CD14-positive monocyte (primary cell): Measurements from ENCODE around the gene ITGA2B. TPM values are rescaled to one million over a fixed set of nuclear protein-coding genes. Genes with fewer than 3 reads are reported as not detected.

Source experiments
- DNase-seq, 3 donors: peaks; one replicate each; pipeline ENCODE4 v3.0.0-alpha.2; 2011 to 2022
- H2AFZ ChIP-seq: 2 replicates; pipeline ENCODE4 v1.6.0; 2012; ENCODE audit warnings: mild to moderate bottlenecking, low read depth, low read length, inconsistent platforms; ENCODE audit not compliant: insufficient read depth, poor library complexity, severe bottlenecking
- H3K27ac ChIP-seq, 2 donors: 1 replicate in 1 of 2; 2 replicates in 1 of 2; pipeline ENCODE4 v1.5.1; 2012 to 2013; ENCODE audit warnings: low read length in 2 of 2, control low read depth in 1 of 2, inconsistent platforms in 1 of 2, low read depth in 1 of 2, mild to moderate bottlenecking in 1 of 2
- H3K27me3 ChIP-seq, 2 donors: one replicate each; pipeline versions ENCODE4 v1.6.0 to v1.6.1; 2011 to 2013; ENCODE audit warnings: low read length in 2 of 2; ENCODE audit not compliant: control insufficient read depth in 2 of 2, insufficient read depth in 2 of 2
- H3K36me3 ChIP-seq, 2 donors: replicated peaks in 1 of 2; 1 replicate in 1 of 2; 2 replicates in 1 of 2; pipeline versions ENCODE4 v1.5.1 to v1.6.1; 2012 to 2013; ENCODE audit warnings: low read length in 2 of 2, control low read depth in 1 of 2, inconsistent platforms in 1 of 2, mild to moderate bottlenecking in 1 of 2; ENCODE audit not compliant: insufficient read depth in 2 of 2, control insufficient read depth in 1 of 2
- H3K4me1 ChIP-seq, 2 donors: 1 replicate in 1 of 2; 2 replicates in 1 of 2; pipeline versions ENCODE4 v1.5.1 to v1.6.1; 2012 to 2013; ENCODE audit warnings: low read length in 2 of 2, control low read depth in 1 of 2, inconsistent platforms in 1 of 2, mild to moderate bottlenecking in 1 of 2, moderate library complexity in 1 of 2; ENCODE audit not compliant: insufficient read depth in 2 of 2, control insufficient read depth in 1 of 2
- H3K4me2 ChIP-seq: replicated peaks from 2 replicates; pipeline ENCODE3; 2012; ENCODE audit warnings: low read length, moderate library complexity, mild to moderate bottlenecking; ENCODE audit not compliant: poor library complexity, severe bottlenecking; ENCODE audit errors: extremely low read depth
- H3K4me3 ChIP-seq, 3 experiments: fragments of 200-600 bp in 1 of 3; sonication (generic) in 1 of 3; replicated peaks in 1 of 3; 1 replicate in 2 of 3; 2 replicates in 1 of 3; pipeline ENCODE4 v1.5.1; 2011 to 2013; ENCODE audit warnings: low read length in 3 of 3, mild to moderate bottlenecking in 3 of 3, control low read depth in 2 of 3, low read depth in 2 of 3, inconsistent platforms in 1 of 3, moderate library complexity in 1 of 3
- H3K79me2 ChIP-seq: 2 replicates; pipeline ENCODE4 v1.6.0; 2012; ENCODE audit warnings: mild to moderate bottlenecking, control low read depth, inconsistent platforms, low read length, moderate library complexity; ENCODE audit not compliant: insufficient read depth
- H3K9ac ChIP-seq: 2 replicates; pipeline ENCODE4 v1.6.0; 2017; ENCODE audit warnings: low read length, mild to moderate bottlenecking; ENCODE audit not compliant: insufficient read depth, poor library complexity, severe bottlenecking
- H3K9me3 ChIP-seq, 2 donors: replicated peaks in 1 of 2; 1 replicate in 1 of 2; 2 replicates in 1 of 2; pipeline versions ENCODE4 v1.5.1 to v1.6.1; 2012 to 2013; ENCODE audit warnings: low read length in 2 of 2, control low read depth in 1 of 2; ENCODE audit not compliant: control insufficient read depth in 1 of 2, insufficient read depth in 1 of 2
- H4K20me1 ChIP-seq: 2 replicates; pipeline ENCODE4 v1.6.0; 2012; ENCODE audit warnings: mild to moderate bottlenecking, low read length, control low read depth, moderate library complexity; ENCODE audit not compliant: insufficient read depth
- H3K27ac Mint-ChIP-seq, 7 donors: one replicate each; pipeline ENCODE4 v1.8.0; 2020; ENCODE audit warnings: mild to moderate bottlenecking in 7 of 7, mixed read lengths in 7 of 7, moderate library complexity in 6 of 7, inconsistent platforms in 2 of 7
- H3K27me3 Mint-ChIP-seq, 3 donors: one replicate each; pipeline ENCODE4 v1.8.0; 2021 to 2022; ENCODE audit warnings: low read depth in 3 of 3, mild to moderate bottlenecking in 3 of 3, mixed read lengths in 3 of 3, moderate library complexity in 3 of 3, inconsistent platforms in 1 of 3
- H3K36me3 Mint-ChIP-seq, 2 donors: one replicate each; pipeline ENCODE4 v1.8.0; 2020; ENCODE audit warnings: mixed read lengths in 2 of 2, inconsistent platforms in 1 of 2, mild to moderate bottlenecking in 1 of 2
- H3K4me1 Mint-ChIP-seq: one replicate; pipeline ENCODE4 v1.8.0; 2020; ENCODE audit warnings: mild to moderate bottlenecking, mixed read lengths
- H3K4me3 Mint-ChIP-seq, 2 donors: one replicate each; pipeline ENCODE4 v1.8.0; 2020; ENCODE audit warnings: mild to moderate bottlenecking in 2 of 2, mixed read lengths in 2 of 2, moderate library complexity in 1 of 2
- H3K9me3 Mint-ChIP-seq, 7 donors: one replicate each; pipeline ENCODE4 v1.8.0; 2020 to 2022; ENCODE audit warnings: mixed read lengths in 7 of 7, mild to moderate bottlenecking in 6 of 7, moderate library complexity in 6 of 7, inconsistent platforms in 2 of 7
- CTCF ChIP-seq: fragments of 200-600 bp; IDR thresholded peaks from one replicate; pipeline ENCODE4 v1.8.0; 2022; ENCODE audit warnings: antibody characterized with exemption, mild to moderate bottlenecking
- WGBS: methylation state at CpG from one replicate; pipeline ENCODE4 v1.1.5; 2013; ENCODE audit warnings: missing lambda C conversion rate; ENCODE audit not compliant: insufficient coverage; 5-methylcytosine and 5-hydroxymethylcytosine counted together
- intact Hi-C, 2 donors: fragments of 100-400 bp; cut with micrococcal nuclease; formaldehyde crosslinking; loops; one replicate each; pipeline versions ENCODE4 v1.15.0 to v1.15.1; 2023
- polyA plus RNA-seq, 3 donors: library from polyadenylated mRNA; depleted of rRNA in 1 of 3; unstranded in 2 of 3; stranded (reverse) in 1 of 3; fragments of 300-500 nt in 2 of 3; fragments of >200 nt in 1 of 3; fragmentation: Illumina TruSeq in 2 of 3; gene quantifications; 1 replicate in 2 of 3; 2 replicates in 1 of 3; pipeline ENCODE4 v1.2.3, GENCODE V29; 2012 to 2021

The ITGA2B gene
- polyA plus RNA-seq, 3 donors = 0.21 to 1.2 (median 1.1) TPM

DNA sequence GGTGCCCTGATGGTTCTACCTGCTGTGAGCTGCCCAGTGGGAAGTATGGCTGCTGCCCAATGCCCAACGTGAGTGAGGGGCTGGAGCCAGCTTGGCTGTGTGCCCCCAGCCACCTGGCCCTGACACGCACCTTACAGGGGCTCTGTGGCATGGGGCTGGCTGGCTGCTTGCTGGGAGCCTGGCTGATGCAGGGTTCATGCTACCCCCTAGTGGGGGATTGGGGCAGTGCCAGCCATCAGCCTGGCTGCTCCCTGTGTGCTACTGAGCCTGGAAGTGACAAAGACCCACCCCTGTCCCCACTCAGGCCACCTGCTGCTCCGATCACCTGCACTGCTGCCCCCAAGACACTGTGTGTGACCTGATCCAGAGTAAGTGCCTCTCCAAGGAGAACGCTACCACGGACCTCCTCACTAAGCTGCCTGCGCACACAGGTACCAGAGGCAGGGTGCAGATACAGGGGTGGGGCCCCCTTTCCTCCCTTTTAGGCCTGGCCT, 38.7 kb downstream of the ITGA2B start:
- peak; percentile 89 for TF ChIP-seq CTCF
- no peak overlapping the region for H3K9ac ChIP-seq
- H3K4me2 ChIP-seq = no peak overlapping the region
- peaks cover 0 to 5% of the 10 kb centered on the region in 2 donors for H3K27me3 ChIP-seq
- H2AFZ ChIP-seq = no peak overlapping the region
- no peak overlapping the region for H3K27ac ChIP-seq
- H3K79me2 ChIP-seq = peaks cover 44% of the 10 kb centered on the region
- H4K20me1 ChIP-seq = peaks cover 79% of the 10 kb centered on the region
- no peak overlapping the region for H3K4me3 ChIP-seq
- Mint-ChIP-seq H3K4me1 (peaks cover 54% of the 10 kb centered on the region), H3K27me3 (peaks cover 5 to 18% (median 5%) of the 10 kb centered on the region in 3 donors), H3K9me3 (peaks cover 0 to 4% (median 0%) of the 10 kb centered on the region in 7 donors), H3K36me3 (peaks cover 49 to 57% of the 10 kb centered on the region in 2 donors), H3K27ac (peak overlapping the region in 2 of 7 donors; percentile 55 to 82), H3K4me3 (no peak overlapping the region)
- H3K4me1 ChIP-seq = peaks cover 48 to 76% of the 10 kb centered on the region in 2 donors
- intact Hi-C loops = loop anchor here in 1 of 2 donors (2.0 to 5.0 kb wide), 2 partner anchors 33 to 140 kb away; no protein-coding TSS in a partner anchor
- DNase-seq = peak; percentile 60 to 68 (median 67)
- 63% methylated on average over 6 of the region's 6 CpGs for WGBS
- H3K36me3 ChIP-seq = peaks cover 45 to 48% of the 10 kb centered on the region in 2 donors
- H3K9me3 ChIP-seq = no peaks in the 10 kb centered on the region

GRCh38 chr17:44349553-44350070, 39.8 kb downstream of the ITGA2B start:
- no peaks in the 10 kb centered on the region for H3K9me3 ChIP-seq
- H3K36me3 ChIP-seq = peaks cover 45 to 48% of the 10 kb centered on the region in 2 donors
- peaks cover 61% of the 10 kb centered on the region for H3K4me1 Mint-ChIP-seq
- peaks cover 0 to 7% (median 0%) of the 10 kb centered on the region in 3 donors for H3K27me3 Mint-ChIP-seq
- peaks cover 86% of the 10 kb centered on the region for H4K20me1 ChIP-seq
- no peak overlapping the region for H3K4me3 ChIP-seq
- peak overlapping the region; percentile 88 for H3K4me2 ChIP-seq
- 97% methylated on average over 8 of the region's 12 CpGs for WGBS
- peaks cover 53 to 81% of the 10 kb centered on the region in 2 donors for H3K4me1 ChIP-seq
- peaks cover 56% of the 10 kb centered on the region for H3K79me2 ChIP-seq
- H3K4me3 Mint-ChIP-seq = no peak overlapping the region
- intact Hi-C loops = loop anchor here in 1 of 2 donors (2.0 to 5.0 kb wide), 4 partner anchors 32 to 147 kb away; no protein-coding TSS in a partner anchor
- peak overlapping the region in 2 of 7 donors; percentile 50 to 61 for H3K27ac Mint-ChIP-seq
- peaks cover 0 to 4% (median 0%) of the 10 kb centered on the region in 7 donors for H3K9me3 Mint-ChIP-seq
- H3K9ac ChIP-seq = no peak overlapping the region
- no peaks in the 10 kb centered on the region for H3K27me3 ChIP-seq
- no peak overlapping the region for H3K27ac ChIP-seq
- TF ChIP-seq CTCF = no peak
- DNase-seq = no peak
- no peak overlapping the region for H2AFZ ChIP-seq
- peaks cover 49 to 57% of the 10 kb centered on the region in 2 donors for H3K36me3 Mint-ChIP-seq
